H1 (cell line): Measurements from ENCODE around the gene PCNP. TPM values are rescaled to one million over a fixed set of nuclear protein-coding genes. Genes with fewer than 3 reads are reported as not detected.

ENCODE experiments used
- ATF2 ChIP-seq: IDR thresholded peaks from 2 replicates; pipeline ENCODE4 v1.6.1; 2012; ENCODE audit warnings: low read length, inconsistent platforms
- KDM1A ChIP-seq: fragments of 200-600, 300-600 bp; sonication (generic); IDR thresholded peaks from 2 replicates; pipeline ENCODE4 v1.7.1; 2016; ENCODE audit warnings: mild to moderate bottlenecking, low read length, borderline replicate concordance
- RFX5 ChIP-seq: IDR thresholded peaks from 2 replicates; pipeline ENCODE4 v1.6.1; 2011; ENCODE audit warnings: low read depth, low read length, improper control_type of control experiment, borderline replicate concordance
- SP2 ChIP-seq: IDR thresholded peaks from 2 replicates; pipeline ENCODE4 v1.6.1; 2012; ENCODE audit warnings: mild to moderate bottlenecking, low read length, inconsistent platforms
- SUZ12 ChIP-seq: fragments of 200-600 bp; sonication (generic); IDR thresholded peaks from 2 replicates; pipeline ENCODE4 v1.6.1; 2012; ENCODE audit warnings: mild to moderate bottlenecking, inconsistent platforms, low read length, moderate library complexity, mixed read lengths
- TAF1 ChIP-seq: IDR thresholded peaks from 2 replicates; pipeline ENCODE4 v1.6.1; 2011; ENCODE audit warnings: mild to moderate bottlenecking, low read depth, low read length
- USF2 ChIP-seq: IDR thresholded peaks from 2 replicates; pipeline ENCODE4 v1.6.1; 2011; ENCODE audit warnings: low read length, improper control_type of control experiment
- ZNF274 ChIP-seq: IDR thresholded peaks from 2 replicates; pipeline ENCODE4 v1.7.0; 2012; ENCODE audit warnings: low read length, borderline replicate concordance; ENCODE audit errors: extremely low read depth
- polyA plus RNA-seq, 7 experiments: library from polyadenylated mRNA; depleted of rRNA in 3 of 7; stranded (reverse) in 5 of 7; unstranded in 2 of 7; fragments of >200 nt in 5 of 7; fragments of 200-250 nt in 2 of 7; gene quantifications; 1 replicate in 5 of 7; 2 replicates in 1 of 7; 4 replicates in 1 of 7; pipeline versions ENCODE4 v1.2.1 to v1.2.3, GENCODE V29; 2011 to 2013; ENCODE audit warnings: missing spikeins in 2 of 7, mixed read lengths in 2 of 7
- total RNA-seq: library from RNA; stranded (reverse); fragmentation: NEBNext Ultra II Directional; extraction: Animal tissue kit (Norgen Biotek cat#: 25700); gene quantifications from 2 replicates; pipeline ENCODE4 v1.2.1, GENCODE V29; 2021
- TF ChIP-seq, protein P1 (sequence below): fragments of 300-600 bp; sonication (generic); IDR thresholded peaks from 2 replicates; pipeline ENCODE4 v1.7.1; 2012; ENCODE audit warnings: low read length, moderate library complexity, mild to moderate bottlenecking, inconsistent platforms; ENCODE audit not compliant: insufficient replicate concordance

Gene PCNP
- total and polyA plus RNA-seq, 2 of the 8 experiments (the other 6 are each of a cell fraction or from before 2014, with no cell fraction given): 29.1 to 192 TPM

DNA sequence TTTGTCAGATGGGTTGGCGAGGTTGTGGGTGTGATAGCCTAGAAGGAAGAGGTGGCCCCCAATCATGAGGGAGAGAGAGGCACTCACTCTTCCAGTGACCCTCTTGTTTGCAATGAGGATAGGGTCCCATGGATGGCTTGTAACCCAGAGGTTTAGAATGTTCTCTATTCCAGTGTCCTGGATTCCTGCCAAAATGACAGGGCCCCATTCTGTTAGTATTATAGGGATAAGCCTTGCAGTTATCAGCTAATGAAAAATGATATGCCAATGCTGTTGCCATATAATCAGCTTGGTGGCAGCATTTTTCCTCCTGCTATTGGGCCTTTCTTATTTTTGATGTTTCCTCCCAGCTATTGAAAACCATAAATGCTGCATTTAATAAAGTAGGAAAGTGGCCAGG, 37.7 kb upstream of the PCNP start (continued):
- TF ChIP-seq, protein P1, sequence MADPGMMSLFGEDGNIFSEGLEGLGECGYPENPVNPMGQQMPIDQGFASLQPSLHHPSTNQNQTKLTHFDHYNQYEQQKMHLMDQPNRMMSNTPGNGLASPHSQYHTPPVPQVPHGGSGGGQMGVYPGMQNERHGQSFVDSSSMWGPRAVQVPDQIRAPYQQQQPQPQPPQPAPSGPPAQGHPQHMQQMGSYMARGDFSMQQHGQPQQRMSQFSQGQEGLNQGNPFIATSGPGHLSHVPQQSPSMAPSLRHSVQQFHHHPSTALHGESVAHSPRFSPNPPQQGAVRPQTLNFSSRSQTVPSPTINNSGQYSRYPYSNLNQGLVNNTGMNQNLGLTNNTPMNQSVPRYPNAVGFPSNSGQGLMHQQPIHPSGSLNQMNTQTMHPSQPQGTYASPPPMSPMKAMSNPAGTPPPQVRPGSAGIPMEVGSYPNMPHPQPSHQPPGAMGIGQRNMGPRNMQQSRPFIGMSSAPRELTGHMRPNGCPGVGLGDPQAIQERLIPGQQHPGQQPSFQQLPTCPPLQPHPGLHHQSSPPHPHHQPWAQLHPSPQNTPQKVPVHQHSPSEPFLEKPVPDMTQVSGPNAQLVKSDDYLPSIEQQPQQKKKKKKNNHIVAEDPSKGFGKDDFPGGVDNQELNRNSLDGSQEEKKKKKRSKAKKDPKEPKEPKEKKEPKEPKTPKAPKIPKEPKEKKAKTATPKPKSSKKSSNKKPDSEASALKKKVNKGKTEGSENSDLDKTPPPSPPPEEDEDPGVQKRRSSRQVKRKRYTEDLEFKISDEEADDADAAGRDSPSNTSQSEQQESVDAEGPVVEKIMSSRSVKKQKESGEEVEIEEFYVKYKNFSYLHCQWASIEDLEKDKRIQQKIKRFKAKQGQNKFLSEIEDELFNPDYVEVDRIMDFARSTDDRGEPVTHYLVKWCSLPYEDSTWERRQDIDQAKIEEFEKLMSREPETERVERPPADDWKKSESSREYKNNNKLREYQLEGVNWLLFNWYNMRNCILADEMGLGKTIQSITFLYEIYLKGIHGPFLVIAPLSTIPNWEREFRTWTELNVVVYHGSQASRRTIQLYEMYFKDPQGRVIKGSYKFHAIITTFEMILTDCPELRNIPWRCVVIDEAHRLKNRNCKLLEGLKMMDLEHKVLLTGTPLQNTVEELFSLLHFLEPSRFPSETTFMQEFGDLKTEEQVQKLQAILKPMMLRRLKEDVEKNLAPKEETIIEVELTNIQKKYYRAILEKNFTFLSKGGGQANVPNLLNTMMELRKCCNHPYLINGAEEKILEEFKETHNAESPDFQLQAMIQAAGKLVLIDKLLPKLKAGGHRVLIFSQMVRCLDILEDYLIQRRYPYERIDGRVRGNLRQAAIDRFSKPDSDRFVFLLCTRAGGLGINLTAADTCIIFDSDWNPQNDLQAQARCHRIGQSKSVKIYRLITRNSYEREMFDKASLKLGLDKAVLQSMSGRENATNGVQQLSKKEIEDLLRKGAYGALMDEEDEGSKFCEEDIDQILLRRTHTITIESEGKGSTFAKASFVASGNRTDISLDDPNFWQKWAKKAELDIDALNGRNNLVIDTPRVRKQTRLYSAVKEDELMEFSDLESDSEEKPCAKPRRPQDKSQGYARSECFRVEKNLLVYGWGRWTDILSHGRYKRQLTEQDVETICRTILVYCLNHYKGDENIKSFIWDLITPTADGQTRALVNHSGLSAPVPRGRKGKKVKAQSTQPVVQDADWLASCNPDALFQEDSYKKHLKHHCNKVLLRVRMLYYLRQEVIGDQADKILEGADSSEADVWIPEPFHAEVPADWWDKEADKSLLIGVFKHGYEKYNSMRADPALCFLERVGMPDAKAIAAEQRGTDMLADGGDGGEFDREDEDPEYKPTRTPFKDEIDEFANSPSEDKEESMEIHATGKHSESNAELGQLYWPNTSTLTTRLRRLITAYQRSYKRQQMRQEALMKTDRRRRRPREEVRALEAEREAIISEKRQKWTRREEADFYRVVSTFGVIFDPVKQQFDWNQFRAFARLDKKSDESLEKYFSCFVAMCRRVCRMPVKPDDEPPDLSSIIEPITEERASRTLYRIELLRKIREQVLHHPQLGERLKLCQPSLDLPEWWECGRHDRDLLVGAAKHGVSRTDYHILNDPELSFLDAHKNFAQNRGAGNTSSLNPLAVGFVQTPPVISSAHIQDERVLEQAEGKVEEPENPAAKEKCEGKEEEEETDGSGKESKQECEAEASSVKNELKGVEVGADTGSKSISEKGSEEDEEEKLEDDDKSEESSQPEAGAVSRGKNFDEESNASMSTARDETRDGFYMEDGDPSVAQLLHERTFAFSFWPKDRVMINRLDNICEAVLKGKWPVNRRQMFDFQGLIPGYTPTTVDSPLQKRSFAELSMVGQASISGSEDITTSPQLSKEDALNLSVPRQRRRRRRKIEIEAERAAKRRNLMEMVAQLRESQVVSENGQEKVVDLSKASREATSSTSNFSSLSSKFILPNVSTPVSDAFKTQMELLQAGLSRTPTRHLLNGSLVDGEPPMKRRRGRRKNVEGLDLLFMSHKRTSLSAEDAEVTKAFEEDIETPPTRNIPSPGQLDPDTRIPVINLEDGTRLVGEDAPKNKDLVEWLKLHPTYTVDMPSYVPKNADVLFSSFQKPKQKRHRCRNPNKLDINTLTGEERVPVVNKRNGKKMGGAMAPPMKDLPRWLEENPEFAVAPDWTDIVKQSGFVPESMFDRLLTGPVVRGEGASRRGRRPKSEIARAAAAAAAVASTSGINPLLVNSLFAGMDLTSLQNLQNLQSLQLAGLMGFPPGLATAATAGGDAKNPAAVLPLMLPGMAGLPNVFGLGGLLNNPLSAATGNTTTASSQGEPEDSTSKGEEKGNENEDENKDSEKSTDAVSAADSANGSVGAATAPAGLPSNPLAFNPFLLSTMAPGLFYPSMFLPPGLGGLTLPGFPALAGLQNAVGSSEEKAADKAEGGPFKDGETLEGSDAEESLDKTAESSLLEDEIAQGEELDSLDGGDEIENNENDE: no peak
- no peak for TF ChIP-seq RFX5
- no peak for TF ChIP-seq ATF2
- no peak for TF ChIP-seq SUZ12
- TF ChIP-seq USF2: no peak
- TF ChIP-seq TAF1: no peak
- TF ChIP-seq KDM1A: no peak
- no peak for TF ChIP-seq ZNF274
- TF ChIP-seq SP2: no peak
